Measurements from ENCODE around the gene FIGNL1.

DNA sequence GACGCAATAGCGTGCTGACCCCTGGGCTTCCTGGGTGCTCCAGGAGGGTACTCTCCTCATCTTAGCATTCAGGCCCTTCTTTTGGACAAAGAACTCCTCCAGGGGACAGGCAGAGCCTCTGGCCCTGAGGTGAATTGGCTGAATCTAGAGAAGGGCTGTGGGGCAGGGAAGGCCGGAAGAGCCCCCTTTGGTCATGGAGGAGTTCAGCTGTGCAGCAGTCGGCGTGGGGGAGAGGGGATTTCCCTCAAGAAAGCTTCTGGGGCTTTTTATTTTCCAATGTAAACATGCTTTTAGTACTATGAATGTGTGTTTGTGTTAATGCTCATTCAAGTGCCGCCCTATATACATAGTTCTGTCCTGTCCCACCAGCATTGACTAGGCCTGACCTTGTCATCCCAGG is 38.8 kb downstream of the FIGNL1 start:
- TF ChIP-seq, protein P1, sequence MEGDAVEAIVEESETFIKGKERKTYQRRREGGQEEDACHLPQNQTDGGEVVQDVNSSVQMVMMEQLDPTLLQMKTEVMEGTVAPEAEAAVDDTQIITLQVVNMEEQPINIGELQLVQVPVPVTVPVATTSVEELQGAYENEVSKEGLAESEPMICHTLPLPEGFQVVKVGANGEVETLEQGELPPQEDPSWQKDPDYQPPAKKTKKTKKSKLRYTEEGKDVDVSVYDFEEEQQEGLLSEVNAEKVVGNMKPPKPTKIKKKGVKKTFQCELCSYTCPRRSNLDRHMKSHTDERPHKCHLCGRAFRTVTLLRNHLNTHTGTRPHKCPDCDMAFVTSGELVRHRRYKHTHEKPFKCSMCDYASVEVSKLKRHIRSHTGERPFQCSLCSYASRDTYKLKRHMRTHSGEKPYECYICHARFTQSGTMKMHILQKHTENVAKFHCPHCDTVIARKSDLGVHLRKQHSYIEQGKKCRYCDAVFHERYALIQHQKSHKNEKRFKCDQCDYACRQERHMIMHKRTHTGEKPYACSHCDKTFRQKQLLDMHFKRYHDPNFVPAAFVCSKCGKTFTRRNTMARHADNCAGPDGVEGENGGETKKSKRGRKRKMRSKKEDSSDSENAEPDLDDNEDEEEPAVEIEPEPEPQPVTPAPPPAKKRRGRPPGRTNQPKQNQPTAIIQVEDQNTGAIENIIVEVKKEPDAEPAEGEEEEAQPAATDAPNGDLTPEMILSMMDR (conservative IDR thresholded peaks at IDR 0.05): no peak
- no peak for TF ChIP-seq EZH2 (IDR thresholded peaks at IDR 0.05; ENCODE audit: low read depth)

All from PC-9 (cell line).